Chondrocyte (in vitro differentiated cells): ENCODE measurements around the gene CACNA1G. TPM values are rescaled to one million over a fixed set of nuclear protein-coding genes. Genes with fewer than 3 reads are reported as not detected.

ENCODE experiments used
- DNase-seq: peaks from one replicate; pipeline ENCODE4 v3.0.0; 2021; ENCODE audit warnings: mixed read lengths, low spot score
- H3K27ac Mint-ChIP-seq: one replicate; pipeline ENCODE4 v1.8.0; 2021; ENCODE audit warnings: mild to moderate bottlenecking, moderate library complexity, mixed read lengths; ENCODE audit not compliant: unreplicated experiment
- H3K27me3 Mint-ChIP-seq: 2 replicates; pipeline ENCODE4 v1.8.0; 2021; ENCODE audit warnings: low read depth, mixed read lengths
- H3K36me3 Mint-ChIP-seq: 2 replicates; pipeline ENCODE4 v1.8.0; 2021; ENCODE audit warnings: low read depth, mixed read lengths
- H3K4me1 Mint-ChIP-seq: 2 replicates; pipeline ENCODE4 v1.8.0; 2021; ENCODE audit warnings: low read depth, mild to moderate bottlenecking, mixed read lengths
- H3K4me3 Mint-ChIP-seq: one replicate; pipeline ENCODE4 v1.8.0; 2021; ENCODE audit warnings: mild to moderate bottlenecking, moderate library complexity, mixed read lengths; ENCODE audit not compliant: unreplicated experiment
- H3K9me3 Mint-ChIP-seq: 2 replicates; pipeline ENCODE4 v1.8.0; 2021; ENCODE audit warnings: low read depth, mixed read lengths
- CTCF ChIP-seq: fragments of 200-600 bp; sonication (generic); IDR thresholded peaks from 2 replicates; pipeline ENCODE4 v1.5.0; 2021; ENCODE audit warnings: antibody characterized with exemption, mild to moderate bottlenecking, moderate library complexity
- total RNA-seq: library from RNA; stranded (reverse); gene quantifications from 3 replicates; pipeline ENCODE4 v1.2.1, GENCODE V29; 2021

CACNA1G gene
- total RNA-seq, 1 donor from 2014 or later: 0.10 TPM

DNA sequence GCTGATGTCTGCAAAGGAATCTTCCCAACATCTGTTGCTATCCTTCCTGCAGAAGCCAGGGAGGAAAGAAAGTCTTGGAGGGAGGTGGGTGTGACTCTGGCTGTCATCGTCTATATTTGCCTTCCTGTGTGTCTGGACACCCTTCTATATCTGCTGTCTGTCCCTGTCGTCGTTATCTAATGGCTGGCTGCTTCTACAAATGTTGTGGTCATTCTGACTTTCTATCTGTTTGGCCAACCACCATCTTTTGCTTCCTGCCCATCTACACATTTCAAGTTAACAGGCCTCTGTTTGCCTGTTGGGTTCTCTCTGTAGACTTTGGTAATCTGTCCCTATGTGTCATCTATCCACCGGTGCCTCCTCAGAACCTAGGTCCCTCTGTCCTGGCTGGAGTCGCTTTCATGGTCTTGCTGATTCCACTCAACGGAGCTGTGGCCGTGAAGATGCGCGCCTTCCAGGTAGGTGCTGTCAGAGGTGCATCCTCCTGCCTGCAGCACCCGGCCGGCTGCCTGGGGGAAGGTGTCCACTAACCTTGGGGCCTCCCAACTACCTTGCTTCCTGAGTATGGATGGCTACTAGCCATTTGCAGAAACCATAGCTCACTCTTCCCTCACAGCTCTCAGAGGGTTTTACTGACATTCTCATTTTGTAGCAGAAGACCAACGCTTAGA, 104.4 kb downstream of the CACNA1G start:
- DNase-seq: no peak
- no peak overlapping the region for H3K4me3 Mint-ChIP-seq
- H3K4me1 Mint-ChIP-seq: peaks cover 42% of the 10 kb centered on the region
- no peak for TF ChIP-seq CTCF
- no peaks in the 10 kb centered on the region for H3K27me3 Mint-ChIP-seq
- H3K27ac Mint-ChIP-seq: no peak overlapping the region
- no peaks in the 10 kb centered on the region for H3K36me3 Mint-ChIP-seq
- H3K9me3 Mint-ChIP-seq: no peaks in the 10 kb centered on the region

DNA sequence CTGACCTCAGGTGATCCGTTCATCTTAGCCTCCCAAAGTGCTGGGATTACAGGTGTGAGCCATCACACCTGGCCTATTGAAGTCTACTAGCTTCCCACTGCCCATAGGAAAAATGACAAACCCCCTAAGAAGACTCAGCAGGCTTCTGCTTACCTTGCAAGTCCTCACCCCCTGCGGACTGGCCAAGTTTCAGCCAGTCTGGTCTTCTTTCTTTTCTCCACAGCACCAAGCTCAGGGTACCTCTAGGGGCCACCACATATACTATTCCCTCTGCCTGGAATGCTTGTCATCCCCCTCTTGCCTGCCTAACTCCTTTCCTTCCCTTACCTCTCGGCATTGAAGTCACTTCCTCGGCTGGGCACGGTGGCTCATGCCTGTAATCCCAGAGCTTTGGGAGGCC, 105.3 kb downstream of the CACNA1G start:
- no peak for TF ChIP-seq CTCF
- Mint-ChIP-seq H3K9me3 (no peaks in the 10 kb centered on the region), H3K4me1 (peaks cover 33% of the 10 kb centered on the region), H3K4me3 (no peak overlapping the region), H3K27ac (no peak overlapping the region), H3K36me3 (no peaks in the 10 kb centered on the region), H3K27me3 (no peaks in the 10 kb centered on the region)
- no peak for DNase-seq

- Mint-ChIP-seq H3K4me3 (no peak overlapping the region), H3K9me3 (no peaks in the 10 kb centered on the region), H3K4me1 (peaks cover 28% of the 10 kb centered on the region), H3K27ac (no peak overlapping the region), H3K27me3 (no peaks in the 10 kb centered on the region), H3K36me3 (no peaks in the 10 kb centered on the region)
- DNase-seq: no peak
- no peak for TF ChIP-seq CTCF
Observed at GRCh38 chr17:50666316-50666715, 105.8 kb downstream of the CACNA1G start.

DNA sequence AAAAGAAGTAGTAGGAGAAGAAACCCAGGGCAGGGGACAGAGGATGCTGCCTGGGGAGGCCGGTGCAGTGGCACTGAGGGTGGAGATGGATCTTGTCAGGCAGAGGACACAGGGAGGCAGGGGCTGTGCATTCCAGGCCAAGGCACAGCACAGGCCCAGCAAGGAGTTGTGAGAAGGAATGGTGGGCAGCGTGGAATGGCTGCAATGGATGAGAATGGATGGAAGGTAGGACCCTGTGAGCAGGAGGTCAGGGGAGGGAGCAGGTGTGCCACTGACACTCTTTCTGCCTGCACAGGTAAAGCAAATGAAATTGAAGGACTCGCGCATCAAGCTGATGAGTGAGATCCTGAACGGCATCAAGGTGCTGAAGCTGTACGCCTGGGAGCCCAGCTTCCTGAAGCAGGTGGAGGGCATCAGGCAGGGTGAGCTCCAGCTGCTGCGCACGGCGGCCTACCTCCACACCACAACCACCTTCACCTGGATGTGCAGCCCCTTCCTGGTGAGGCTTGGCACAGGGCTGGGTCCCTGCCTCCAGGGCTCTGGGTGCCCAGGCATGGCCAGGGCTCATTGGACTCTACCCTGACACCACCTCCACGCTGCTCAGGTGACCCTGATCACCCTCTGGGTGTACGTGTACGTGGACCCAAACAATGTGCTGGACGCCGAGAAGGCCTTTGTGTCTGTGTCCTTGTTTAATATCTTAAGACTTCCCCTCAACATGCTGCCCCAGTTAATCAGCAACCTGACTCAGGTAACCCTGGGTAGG, 106.9 kb downstream of the CACNA1G start:
- peaks cover 17% of the 10 kb centered on the region for H3K4me1 Mint-ChIP-seq
- no peaks in the 10 kb centered on the region for H3K27me3 Mint-ChIP-seq
- no peak for TF ChIP-seq CTCF
- no peaks in the 10 kb centered on the region for H3K9me3 Mint-ChIP-seq
- no peaks in the 10 kb centered on the region for H3K36me3 Mint-ChIP-seq
- no peak overlapping the region for H3K27ac Mint-ChIP-seq
- no peak overlapping the region for H3K4me3 Mint-ChIP-seq
- DNase-seq: no peak

- H3K4me1 Mint-ChIP-seq: peaks cover 17% of the 10 kb centered on the region
Observed at GRCh38 chr17:50668025-50668837, 107.7 kb downstream of the CACNA1G start.

More at GRCh38 chr17:50668025-50668837, 107.7 kb downstream of the CACNA1G start:
- no peak for DNase-seq
- Mint-ChIP-seq H3K27ac (peak overlapping the region; percentile 45), H3K4me3 (no peak overlapping the region), H3K9me3 (no peaks in the 10 kb centered on the region), H3K36me3 (no peaks in the 10 kb centered on the region), H3K27me3 (no peaks in the 10 kb centered on the region)
- no peak for TF ChIP-seq CTCF
